ENCODE measurements around the gene C2orf80.
"Not testable (repeated sequence)": the region's sequence is repeated elsewhere in the genome, so short reads cannot be mapped to it uniquely, and the experiment has no call there.

The C2orf80 gene

DNA sequence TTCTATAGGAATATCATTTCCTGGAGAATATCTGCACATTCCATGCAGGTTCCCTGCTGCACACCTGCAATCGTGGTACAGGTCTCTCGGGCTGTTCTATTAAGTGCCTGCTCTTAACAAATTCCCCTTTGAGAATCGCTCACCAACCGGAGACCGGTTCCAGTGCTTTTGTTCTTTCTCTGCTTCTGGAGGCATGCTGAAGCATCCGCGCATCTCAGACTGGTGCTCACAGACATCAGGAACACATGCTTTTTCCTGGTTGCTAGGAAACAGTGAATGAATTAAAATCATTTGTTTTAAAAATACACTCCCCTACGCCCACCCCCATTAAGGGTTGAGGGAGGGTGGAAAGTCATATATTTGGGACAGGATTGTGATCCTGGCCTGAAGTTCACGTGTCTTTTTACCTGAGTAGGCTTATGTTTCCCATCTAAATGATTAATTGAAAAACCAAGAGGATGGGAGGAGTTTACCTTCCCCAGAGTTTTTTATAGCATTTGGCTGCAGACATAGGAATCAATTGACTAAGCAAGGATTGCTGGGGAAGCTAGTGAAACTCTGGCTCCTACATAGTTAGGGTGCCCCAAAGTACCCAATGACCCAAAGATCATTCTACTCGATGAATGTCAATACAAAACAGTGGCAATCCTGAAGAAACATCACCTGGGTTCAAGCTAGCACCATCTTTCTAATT is at the start of gene C2orf80:
Gene C2orf80 (minus strand): TSS at position 221 of the 694 bp plus-strand sequence. CDS start 3,044 bp downstream, outside the sequence.
- no peak for DNase-seq

DNA sequence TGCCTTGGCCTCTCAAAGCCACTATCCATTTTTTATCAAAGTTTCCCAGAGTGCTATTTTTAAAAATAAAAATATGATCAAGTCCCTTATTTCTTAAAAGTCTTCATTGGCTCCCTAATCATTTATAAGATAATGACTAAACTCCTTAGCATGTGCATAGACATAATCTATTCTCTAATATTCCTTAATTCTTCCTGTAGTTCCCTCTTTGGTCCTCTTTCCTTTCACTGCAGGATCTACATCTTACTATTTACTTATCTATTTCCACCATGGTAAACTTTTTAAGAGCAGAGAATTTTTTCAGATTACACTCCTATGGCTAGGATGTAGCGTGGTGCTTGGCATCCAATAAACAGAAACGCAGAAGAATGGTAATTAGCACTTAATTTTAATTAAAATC is 46.0 kb upstream of the C2orf80 start:
- DNase-seq: no peak

DNA sequence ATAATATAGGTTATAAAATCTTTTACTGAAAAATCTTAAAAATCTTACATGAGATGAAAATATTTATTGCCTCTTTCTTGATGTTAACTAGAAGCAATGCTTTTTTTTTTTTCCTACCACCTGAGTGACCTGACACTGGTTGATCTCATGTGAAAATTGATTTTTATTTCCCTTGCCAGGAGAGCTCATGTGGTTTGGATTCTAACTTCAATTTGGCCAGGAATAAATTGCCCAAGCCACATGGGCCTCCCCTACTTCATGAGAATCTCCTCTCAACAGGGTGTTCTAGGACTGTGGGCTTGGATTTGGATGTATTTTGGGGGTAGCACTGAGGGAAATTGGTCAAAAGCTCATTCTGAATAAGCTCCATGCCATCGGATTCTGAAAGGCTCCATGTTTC is 45.0 kb upstream of the C2orf80 start:
- no peak for DNase-seq

GRCh38 chr2:208228476-208228875 is 38.6 kb upstream of the C2orf80 start:
- no peak for DNase-seq

GRCh38 chr2:208227581-208228232 is 37.9 kb upstream of the C2orf80 start:
- no peak for DNase-seq

- DNase-seq: no peak
Measured at GRCh38 chr2:208224802-208225201, 35.0 kb upstream of the C2orf80 start.

DNA sequence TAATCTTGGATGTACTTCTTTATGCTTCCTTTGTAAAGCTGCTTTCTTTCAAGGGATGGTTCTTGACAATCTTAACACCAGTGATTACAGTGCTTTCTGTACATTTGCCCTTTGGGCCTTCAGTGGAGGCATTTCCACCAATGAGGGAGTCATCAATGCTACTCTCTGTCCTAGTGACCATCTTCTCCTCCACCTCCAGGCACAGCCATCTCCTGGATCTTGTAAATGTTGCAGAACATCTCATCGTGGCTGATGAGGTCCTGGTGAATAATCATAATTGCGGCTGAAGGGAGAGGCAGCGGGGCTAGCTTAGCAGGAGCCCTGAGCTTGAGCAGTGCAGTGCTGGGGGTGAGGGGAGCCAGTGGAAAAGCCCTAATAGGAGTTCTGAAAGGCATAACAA is 32.5 kb upstream of the C2orf80 start:
- no peak for DNase-seq

- not testable (repeated sequence) for DNase-seq
Measured at GRCh38 chr2:208221873-208222272, 32.0 kb upstream of the C2orf80 start.

DNA sequence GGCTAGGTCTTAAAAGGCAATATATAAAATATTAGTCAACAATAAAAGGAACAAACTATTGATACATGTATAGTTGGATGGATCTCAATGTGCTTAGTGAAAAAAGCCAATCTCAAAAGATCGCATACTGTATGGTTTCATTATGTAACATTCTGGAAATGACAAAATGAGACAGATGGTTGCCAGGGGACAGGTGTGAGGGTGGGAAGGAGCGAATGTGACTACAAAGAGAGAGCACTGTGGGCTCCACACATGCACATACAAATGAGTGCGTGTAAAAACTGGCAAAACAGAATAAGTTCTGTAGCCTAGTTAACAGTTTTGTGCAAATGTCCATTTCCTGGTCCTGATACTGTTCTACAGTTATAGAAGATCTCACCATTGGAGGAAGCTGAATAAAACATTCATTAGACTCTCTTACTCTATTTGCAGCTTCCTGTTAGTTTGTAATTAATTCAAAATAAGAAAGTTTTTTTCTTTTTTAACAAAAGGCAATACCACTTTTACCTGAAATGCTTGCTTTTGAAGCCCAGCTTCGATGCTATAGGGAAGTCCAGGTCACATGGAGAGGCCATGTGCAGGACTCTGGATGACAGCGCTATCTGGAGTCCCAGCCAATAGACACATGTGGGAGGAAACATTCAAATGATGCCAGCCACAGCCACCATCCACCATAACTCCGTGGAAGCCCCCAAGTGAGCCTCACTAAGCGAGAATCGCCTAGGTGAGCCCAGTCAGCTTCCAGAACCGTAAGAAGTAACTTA is 21.0 kb upstream of the C2orf80 start:
- DNase-seq: no peak

- DNase-seq: no peak
Measured at GRCh38 chr2:208208335-208209085, 18.7 kb upstream of the C2orf80 start.

DNA sequence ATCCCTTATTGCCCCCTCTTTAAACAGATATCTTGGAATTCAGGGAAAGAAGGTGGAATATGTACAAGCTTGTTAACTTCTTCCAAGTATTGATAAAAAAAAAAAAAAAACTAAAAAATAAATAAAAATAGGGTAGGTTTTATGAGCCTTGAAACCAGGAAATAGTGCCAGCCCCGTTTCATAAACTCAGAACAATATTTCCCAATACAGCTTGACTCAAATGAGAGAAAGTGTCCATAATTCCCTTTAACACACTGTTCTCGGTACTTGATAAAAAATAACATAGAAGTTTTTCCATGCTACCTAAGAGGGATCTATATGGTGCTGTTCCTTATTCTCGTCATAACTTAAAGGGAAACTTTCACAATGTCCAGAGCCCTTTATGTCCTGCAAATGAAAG is 17.9 kb upstream of the C2orf80 start:
- no peak for DNase-seq

- no peak for DNase-seq
Measured at GRCh38 chr2:208204166-208204565, 14.3 kb upstream of the C2orf80 start.

DNA sequence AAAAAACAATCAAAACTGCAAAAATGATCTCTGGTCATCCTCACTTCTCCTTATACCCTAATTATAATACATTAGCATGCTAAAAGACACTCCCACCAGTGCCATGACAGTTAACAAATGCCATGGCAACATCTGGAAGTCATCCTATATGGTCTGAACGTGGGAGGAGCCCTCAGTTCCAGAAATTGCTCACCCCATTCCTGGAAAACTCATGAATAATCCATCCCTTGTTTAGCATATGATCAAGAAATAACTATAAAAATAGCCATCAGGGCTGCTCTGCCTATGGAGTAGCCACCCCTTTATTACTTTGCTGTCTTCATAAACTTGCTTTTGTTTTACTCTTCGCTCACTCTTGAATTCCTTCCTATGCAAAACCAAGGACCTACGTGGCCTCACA is 5.7 kb upstream of the C2orf80 start:
- no peak for DNase-seq

DNA sequence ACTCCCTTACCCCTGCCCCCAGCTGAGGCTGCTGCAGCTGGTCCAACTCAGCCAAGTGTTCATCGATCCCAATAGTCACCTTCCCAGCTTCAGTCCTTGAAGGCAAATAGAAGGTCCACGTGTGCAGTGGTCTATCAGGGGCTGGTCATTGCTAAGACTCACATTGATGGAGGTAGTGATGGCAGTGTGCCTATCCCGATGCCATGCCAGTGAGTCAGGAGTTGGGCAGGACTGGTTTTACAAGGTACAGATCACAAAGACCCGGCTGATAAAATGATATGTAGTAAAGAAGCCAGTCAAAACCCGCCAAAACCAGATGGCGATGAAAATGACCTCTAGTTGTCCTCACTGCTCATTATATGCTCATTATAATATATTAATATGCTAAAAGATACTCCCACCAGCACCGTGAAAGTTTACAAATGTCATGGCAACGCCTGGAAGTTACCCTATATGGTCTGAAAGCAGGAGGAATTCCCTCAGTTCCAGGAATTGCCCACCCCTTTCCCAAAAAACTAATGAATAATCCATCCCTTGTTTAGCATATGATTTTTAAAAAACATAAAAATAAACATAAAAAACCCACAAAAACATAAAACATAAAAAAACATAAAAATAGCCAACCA is 2.9 kb upstream of the C2orf80 start:
- no peak for DNase-seq

- no peak for DNase-seq
Measured at GRCh38 chr2:208189069-208189809, 591 bp downstream of the C2orf80 start.

GRCh38 chr2:208186893-208187292 is 2.9 kb downstream of the C2orf80 start:
- no peak for DNase-seq

DNA sequence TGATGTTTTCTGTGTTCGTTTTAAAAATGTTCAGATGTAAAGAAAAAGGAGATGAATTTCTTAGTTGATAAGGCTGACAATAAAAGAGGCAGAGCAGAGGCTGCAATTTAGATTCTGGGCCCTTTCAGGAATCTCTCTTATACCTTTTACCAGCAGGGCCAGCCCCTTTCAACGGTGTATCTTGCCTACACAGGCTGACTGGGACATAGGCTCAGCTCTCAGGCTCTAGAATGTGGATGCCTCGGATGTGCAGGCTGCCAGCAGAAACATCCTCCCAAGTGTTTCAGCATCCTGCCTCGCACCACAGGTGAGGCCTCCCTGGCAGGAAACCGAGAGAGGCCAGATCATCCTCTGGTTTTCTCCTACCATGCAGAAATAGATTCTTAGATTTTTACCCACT is 3.4 kb downstream of the C2orf80 start:
- DNase-seq: no peak

DNA sequence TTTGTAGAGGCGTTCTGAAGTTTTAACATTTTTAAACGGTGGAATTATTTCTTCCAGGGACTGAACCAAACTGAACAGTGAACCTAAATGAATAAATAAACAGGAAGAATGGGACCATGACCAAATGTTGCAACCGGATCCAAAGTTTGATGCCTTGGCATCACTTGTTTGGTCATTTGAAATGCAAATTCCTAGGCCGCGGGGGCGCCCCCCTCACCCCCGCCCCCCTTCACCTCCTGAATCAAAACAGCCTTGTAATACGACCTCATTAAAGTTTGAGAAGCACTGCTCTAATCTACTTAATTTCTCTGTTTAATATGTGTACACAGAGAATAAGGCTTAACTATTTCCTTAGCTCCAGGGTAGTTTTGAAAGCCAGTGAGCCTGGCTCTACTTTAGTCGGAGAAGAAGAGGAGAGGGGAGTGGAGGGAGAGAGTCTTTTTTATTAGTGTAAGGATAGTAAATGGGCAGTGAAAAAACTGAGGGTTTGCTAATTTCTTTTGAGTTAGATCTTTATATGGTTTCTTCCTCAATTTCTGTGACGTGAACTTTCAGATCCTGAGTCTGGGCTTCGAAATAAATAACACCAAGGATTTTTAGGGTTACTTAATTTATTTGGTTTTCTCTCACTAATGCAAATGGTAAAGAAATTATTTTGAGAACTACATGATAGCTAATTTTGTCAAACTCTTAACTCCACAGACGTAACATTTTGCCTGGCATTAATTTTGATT is 5.7 kb downstream of the C2orf80 start:
- peak; percentile 37 for DNase-seq

GRCh38 chr2:208183526-208183925 is 6.3 kb downstream of the C2orf80 start:
- DNase-seq: no peak

DNA sequence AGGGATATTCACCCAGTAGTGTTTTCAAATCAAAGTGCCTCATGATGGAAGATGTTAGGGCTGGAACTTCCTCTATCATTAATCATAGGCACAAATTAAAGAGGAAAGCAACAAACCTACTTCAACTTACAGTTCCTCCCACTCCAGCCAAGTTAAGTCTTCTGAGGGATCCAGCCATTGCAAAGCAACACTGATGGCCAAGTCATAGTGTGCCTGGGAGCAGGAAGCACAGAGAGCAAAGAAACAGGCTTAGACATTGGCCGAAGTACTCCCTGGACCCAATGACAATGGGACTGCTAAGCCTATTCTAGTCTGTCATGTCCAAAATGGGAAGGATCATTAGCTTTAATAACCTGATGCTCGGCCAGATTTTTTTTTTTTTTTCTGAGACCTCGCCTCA is 7.0 kb downstream of the C2orf80 start:
- peak; percentile 12 for DNase-seq

- DNase-seq: no peak
Measured at GRCh38 chr2:208179028-208179609, 10.7 kb downstream of the C2orf80 start.
